ENCODE measurements around the gene FHAD1. TPM values are rescaled to one million over a fixed set of nuclear protein-coding genes. Genes with fewer than 3 reads are reported as not detected.

FHAD1 gene
- total and polyA plus RNA-seq, 2 donors (not counting 3 experiments of a cell fraction or from before 2014, with no cell fraction given): 0.04 to 0.69 TPM

DNA sequence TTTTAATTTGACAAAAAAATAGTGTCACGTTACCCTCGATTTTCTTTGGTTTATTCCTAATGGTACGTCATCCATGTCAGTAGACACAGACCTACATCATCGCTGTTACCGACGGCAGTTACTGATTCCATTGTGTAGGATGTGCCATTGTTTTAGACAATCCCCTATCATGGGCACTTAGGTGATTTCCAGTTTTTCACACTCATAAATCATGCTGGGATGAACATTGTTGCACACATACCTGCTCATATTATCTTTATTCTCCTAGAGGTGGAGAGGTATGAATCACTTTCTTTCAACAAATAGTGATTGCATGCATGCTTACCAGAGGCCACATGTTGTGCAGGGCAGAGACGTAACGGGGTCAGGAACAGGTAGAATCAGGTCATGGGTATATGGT is 83.0 kb downstream of the FHAD1 start:
- H2AFZ ChIP-seq (ENCODE audit: low read depth, low read length): no peak overlapping the region
- H3K27me3 ChIP-seq (ENCODE audit: control insufficient read depth in 2 of 2, insufficient read depth in 2 of 2, low read length in 2 of 2): no peaks in the 10 kb centered on the region
- H3K4me3 ChIP-seq (replicated peaks in 1 of 3; ENCODE audit: insufficient read depth in 1 of 3, low read depth in 1 of 3, low read length in 3 of 3): no peak overlapping the region
- H4K20me1 ChIP-seq (replicated peaks; ENCODE audit: control insufficient read depth, extremely low read depth, insufficient read depth, low read length): no peaks in the 10 kb centered on the region
- no peaks in the 10 kb centered on the region for H3K36me3 ChIP-seq (ENCODE audit: control insufficient read depth in 2 of 2, extremely low read depth in 1 of 2, insufficient read depth in 2 of 2, low read length in 2 of 2)
- ChIA-PET POLR2A (no interaction called here), CTCF (interaction anchor here (1.0 to 1.3 kb wide), 3 partner anchors 13 to 71 kb away, joined by 3 to 4 read pairs (median 3); no protein-coding TSS in a partner anchor)
- DNase-seq (ENCODE audit: low read depth, low spot score) (no peak), FAIRE-seq (no peak)
- TF ChIP-seq JUN (IDR thresholded peaks at IDR 0.05; ENCODE audit: borderline replicate concordance, insufficient read depth, insufficient read length, low read depth) (no peak), POLR2A (IDR thresholded peaks at IDR 0.05; ENCODE audit: low read depth, low read length) (no peak), POLR2AphosphoS5 (IDR thresholded peaks at IDR 0.05; ENCODE audit: insufficient read depth, low read depth, low read length) (no peak), FOS (IDR thresholded peaks at IDR 0.05; ENCODE audit: borderline replicate concordance, insufficient read depth, low read length) (no peak), GATA2 (IDR thresholded peaks at IDR 0.05; ENCODE audit: insufficient read depth, insufficient read length, low read depth, low read length) (no peak), CTCF (IDR thresholded peaks at IDR 0.05; ENCODE audit: extremely low read depth in 1 of 2, insufficient read depth in 1 of 2, low read depth in 1 of 2, low read length in 2 of 2) (no peak)
- TF ChIP-seq, protein P1, sequence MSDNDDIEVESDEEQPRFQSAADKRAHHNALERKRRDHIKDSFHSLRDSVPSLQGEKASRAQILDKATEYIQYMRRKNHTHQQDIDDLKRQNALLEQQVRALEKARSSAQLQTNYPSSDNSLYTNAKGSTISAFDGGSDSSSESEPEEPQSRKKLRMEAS (IDR thresholded peaks at IDR 0.05; ENCODE audit: insufficient read depth, insufficient read length): no peak
- dilution Hi-C loops (cut with MboI; ENCODE audit: extremely low pct_ligation_motif_present, low sequenced_read_pairs) (no loop called here), intact Hi-C loops (cut with micrococcal nuclease) (no loop called here)
- H3K4me1 ChIP-seq (ENCODE audit: control insufficient read depth, extremely low read depth, insufficient read depth, low read length): peaks cover 17% of the 10 kb centered on the region
- no peaks in the 10 kb centered on the region for H3K79me2 ChIP-seq (ENCODE audit: control insufficient read depth, insufficient read depth, low read length)
- no peak overlapping the region for H3K4me2 ChIP-seq (ENCODE audit: insufficient read depth, low read length)
- no TSS peak for BruUV-seq (replicated peaks)
- H3K9me3 ChIP-seq (replicated peaks; ENCODE audit: control insufficient read depth, insufficient read depth, low read length): no peaks in the 10 kb centered on the region
- H3K27ac ChIP-seq (ENCODE audit: insufficient read depth, low read depth, low read length): no peak overlapping the region
- no peaks in the 10 kb centered on the region for H3K9me1 ChIP-seq (replicated peaks; ENCODE audit: control insufficient read depth, extremely low read depth, insufficient read depth, low read length)
- H3K9ac ChIP-seq (replicated peaks; ENCODE audit: extremely low read depth, insufficient read depth, low read length): no peak overlapping the region

Measured in endothelial cell of umbilical vein (primary cell).